Neural progenitor cell (in vitro differentiated cells): Measurements from ENCODE around the gene TACR1.

Experiments
- CTCF ChIP-seq: fragments of 200-600 bp; sonication (generic); IDR thresholded peaks from 2 replicates; pipeline ENCODE4 v1.5.1; 2017; ENCODE audit warnings: antibody characterized with exemption, mild to moderate bottlenecking
- EZH2 ChIP-seq: fragments of 200-600 bp; sonication (generic); IDR thresholded peaks from 2 replicates; pipeline ENCODE4 v1.6.1; 2017; ENCODE audit warnings: antibody characterized with exemption, mild to moderate bottlenecking, moderate library complexity
- EZH2phosphoT487 ChIP-seq: fragments of 200-600 bp; sonication (generic); IDR thresholded peaks from 2 replicates; pipeline ENCODE4 v1.6.1; 2017; ENCODE audit warnings: antibody characterized with exemption

- TF ChIP-seq EZH2, result no peak
- TF ChIP-seq EZH2phosphoT487, result no peak
- TF ChIP-seq CTCF, result no peak
These were observed 157.4 kb downstream of the TACR1 start for GRCh38 chr2:75041731-75042600.
